GM21390 (cell line): ENCODE results near the gene CHI3L2.

Source experiments
- ATAC-seq: cut with Tn5 transposase; IDR thresholded peaks from one replicate; pipeline ENCODE4 v1.9.1; 2021; ENCODE audit not compliant: unreplicated experiment

The CHI3L2 gene

DNA sequence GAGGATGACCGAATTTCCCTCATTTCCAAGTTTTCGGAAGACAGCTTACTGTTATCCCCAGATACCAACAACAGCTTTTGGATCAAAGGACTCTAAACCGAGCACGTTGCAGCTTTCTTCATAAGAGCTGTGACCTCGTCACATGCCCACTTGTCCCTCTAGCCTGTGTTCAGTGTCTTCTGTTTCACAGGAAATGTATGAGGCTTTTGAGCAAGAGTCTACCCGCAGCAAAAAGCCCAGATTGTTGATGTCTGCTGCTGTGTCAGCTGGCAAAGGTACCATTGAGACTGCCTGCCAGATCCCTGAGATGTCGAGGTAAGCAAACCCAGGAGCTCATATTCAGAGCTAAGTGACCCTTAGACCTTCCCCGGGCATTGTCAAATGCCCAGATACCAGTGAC, 24.1 kb downstream of the CHI3L2 start:
- ATAC-seq: no peak

- no peak for ATAC-seq
Observed at GRCh38 chr1:111252786-111253185, 25.3 kb downstream of the CHI3L2 start.

GRCh38 chr1:111253876-111254275, 26.4 kb downstream of the CHI3L2 start:
- ATAC-seq: no peak

GRCh38 chr1:111256988-111257658, 29.6 kb downstream of the CHI3L2 start:
- ATAC-seq: no peak

- ATAC-seq: no peak
Observed at GRCh38 chr1:111267801-111268508, 40.4 kb downstream of the CHI3L2 start.

DNA sequence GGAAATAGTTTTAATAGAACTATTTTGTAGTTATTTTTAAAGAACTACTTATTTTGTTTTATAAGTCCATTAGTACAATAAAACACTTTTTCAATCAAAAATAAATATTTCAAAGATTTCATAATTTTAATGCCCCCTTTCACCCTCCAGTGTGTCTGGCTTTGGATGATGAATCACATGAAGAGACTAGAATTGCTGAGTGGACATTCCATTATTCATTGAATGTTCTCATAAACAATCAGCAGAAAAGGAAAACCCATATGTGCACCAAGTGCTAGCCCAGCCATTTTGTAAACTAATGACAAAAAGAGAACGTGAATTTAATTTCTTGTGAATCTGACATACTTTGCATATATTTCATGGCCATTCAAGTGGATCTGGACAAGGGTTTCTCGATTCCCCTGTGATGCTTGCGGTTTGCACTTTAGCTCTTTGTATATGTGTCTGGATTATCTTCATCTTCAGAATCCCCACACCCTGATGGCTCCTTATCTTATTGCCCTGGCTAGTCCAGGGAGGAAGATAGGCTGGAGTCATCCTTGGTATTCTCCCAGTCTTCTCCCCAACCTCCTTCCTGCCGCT, 42.4 kb downstream of the CHI3L2 start:
- no peak for ATAC-seq

DNA sequence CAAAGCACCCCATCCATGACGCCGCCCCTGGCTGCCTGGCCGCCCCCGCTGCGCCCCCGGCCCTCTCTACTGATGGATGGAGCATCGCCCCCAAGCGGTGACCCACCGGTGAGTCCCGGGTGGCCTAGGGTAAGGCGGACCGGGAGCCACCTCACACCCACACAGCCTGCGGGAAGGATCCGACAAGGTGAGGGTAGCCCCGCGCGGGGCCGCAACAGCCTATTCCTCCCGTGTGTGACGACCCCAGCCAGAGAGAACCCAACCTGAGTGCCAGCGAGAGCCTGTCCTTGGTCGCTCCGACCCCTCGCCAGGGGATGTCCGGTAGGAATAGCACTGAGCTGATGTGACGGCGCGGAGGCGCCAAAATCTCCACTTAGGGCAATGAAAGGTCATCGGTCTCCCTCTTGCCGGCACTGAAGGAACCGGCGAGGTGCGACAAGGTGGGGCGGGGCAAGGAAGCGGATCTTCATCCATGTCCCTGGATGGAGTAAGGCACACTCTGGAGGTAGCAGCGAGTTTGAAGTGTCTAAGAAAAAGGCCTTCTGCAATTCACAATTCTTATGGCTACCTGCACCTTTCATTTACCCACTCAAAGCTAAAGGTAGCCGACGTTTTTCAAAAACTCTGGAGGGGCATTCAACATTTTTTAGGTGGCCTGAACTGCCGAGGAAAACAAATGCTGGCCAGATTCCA, 43.4 kb downstream of the CHI3L2 start:
- no peak for ATAC-seq

GRCh38 chr1:111271464-111271801, 43.9 kb downstream of the CHI3L2 start:
- ATAC-seq: no peak

GRCh38 chr1:111272081-111272480, 44.6 kb downstream of the CHI3L2 start:
- no peak for ATAC-seq

DNA sequence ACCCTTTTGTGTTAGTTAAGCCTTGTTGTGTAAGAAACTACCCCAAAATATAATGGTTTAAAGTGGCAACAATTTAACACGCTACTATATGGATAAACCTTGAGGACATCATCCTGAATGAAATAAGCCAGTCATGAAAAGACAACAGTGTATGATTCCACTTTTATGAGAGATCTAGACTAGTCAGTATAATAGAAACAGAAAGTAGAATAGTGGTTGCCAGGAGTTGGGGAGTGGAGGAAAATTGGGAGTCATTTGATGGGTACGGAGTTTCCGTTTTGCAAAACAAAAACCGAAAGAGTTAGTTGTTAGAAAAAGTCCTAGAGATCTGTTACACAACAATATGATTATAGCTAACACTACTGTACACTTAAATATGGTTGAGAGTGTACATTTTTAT, 47.1 kb downstream of the CHI3L2 start:
- peak; percentile 31 for ATAC-seq

GRCh38 chr1:111275079-111275478, 47.6 kb downstream of the CHI3L2 start:
- ATAC-seq: peak; percentile 69

DNA sequence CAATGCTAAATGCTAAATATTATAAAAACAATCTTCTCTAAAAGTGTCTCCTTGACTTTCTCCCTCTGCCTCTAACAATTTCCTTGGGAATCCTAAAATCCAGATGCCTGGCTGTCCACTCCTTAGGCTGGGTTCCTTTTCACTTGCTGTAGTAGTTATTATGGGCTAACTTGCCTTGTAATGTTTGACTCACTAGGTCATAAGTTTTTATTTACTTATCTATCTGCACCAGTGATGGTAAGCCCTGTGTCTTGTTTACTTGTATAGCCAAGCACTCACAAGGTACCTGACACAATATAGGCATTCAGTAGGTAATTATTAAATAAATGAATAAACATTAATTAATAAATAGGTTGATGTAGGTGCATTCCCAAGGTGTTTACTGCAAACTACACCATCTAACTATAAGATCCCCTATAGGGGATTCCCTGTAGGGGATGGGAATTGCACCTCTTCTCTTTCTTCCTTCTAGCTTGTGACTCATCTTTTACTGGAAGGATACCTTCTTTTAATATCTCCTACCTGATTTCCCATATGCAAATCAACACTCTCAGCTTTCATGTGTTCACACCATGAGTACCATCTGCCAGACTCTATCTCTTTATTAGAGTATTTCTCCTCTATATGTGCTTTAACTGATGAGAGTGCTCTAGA, 48.4 kb downstream of the CHI3L2 start:
- ATAC-seq: no peak

- no peak for ATAC-seq
Observed at GRCh38 chr1:111279144-111279543, 51.6 kb downstream of the CHI3L2 start.

DNA sequence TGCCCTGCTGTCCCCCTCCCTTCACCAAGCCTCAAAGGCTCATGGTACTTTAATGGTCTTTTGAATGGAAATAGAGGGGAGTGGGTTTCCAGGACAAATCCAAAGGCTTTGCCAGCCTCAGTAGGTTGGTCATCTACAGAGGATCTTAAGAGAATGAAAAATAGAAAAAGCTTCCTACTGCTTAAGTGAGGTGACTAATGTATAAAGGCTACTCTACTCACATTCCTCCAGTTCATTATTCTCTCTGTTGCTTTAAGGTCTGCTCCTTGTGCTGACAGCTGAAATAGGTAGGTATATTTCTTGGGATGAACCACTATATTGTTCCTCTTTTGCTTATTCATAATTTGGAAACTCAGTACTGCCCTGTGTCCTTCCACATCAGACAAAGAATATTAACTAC, 52.8 kb downstream of the CHI3L2 start:
- no peak for ATAC-seq

- ATAC-seq: no peak
Observed at GRCh38 chr1:111281411-111281810, 53.9 kb downstream of the CHI3L2 start.

DNA sequence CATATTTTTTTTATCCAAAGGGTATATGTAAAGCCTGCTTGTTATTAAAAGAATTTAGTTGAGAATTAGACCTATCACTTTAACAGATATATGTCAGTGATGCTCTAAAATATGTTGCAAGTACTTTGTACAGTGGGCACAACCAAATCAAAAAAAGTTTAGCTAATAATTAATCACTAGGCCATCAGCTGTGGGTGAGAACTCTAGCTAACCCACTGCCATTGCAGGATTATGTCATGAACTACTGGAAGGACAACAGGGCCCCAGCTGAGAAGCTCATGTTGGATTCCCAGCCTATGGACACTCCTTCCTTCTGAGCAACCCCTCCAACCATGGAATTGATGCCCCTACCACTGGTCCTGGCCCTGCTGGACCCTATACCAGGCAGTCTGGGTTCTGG, 56.3 kb downstream of the CHI3L2 start:
- ATAC-seq: no peak

DNA sequence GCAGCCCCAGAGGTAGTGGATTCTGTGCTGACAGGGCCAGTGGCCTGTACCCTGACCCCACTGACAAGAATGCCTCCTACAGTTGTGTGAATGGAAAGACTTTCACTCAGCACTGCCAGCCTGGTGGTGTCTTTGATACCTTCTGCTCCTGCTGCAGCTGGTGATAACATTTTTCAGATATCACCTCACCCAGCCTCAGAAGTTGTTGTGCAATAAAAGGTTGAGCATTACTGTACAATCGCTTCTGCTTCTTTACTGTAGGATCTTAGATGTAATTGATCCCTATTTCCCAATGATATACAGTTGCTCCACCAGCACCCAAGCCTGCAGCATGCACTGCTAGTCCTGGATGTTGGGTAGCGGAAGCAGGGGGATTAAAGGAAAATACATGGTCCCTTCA, 58.4 kb downstream of the CHI3L2 start:
- ATAC-seq: no peak

- no peak for ATAC-seq
Observed at GRCh38 chr1:111286912-111287311, 59.4 kb downstream of the CHI3L2 start.

DNA sequence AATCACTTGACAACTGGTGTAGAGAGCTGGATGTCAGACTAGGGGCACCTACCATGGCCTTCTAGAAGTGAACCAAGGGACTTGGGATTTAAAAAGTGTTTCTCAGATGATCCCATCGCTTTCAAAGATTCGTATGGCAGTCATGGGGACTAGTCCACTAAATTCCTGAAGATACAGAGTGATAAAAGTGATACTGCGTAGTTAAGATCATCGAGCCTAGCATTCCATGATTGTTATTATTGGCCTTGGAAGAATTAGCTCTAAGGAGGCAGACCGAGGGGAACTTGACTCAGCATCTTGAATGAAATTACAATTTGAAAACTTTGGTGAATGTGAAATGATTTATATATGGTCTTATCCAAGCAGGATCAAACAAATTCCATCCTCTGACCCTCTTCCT, 61.9 kb downstream of the CHI3L2 start:
- ATAC-seq: no peak

DNA sequence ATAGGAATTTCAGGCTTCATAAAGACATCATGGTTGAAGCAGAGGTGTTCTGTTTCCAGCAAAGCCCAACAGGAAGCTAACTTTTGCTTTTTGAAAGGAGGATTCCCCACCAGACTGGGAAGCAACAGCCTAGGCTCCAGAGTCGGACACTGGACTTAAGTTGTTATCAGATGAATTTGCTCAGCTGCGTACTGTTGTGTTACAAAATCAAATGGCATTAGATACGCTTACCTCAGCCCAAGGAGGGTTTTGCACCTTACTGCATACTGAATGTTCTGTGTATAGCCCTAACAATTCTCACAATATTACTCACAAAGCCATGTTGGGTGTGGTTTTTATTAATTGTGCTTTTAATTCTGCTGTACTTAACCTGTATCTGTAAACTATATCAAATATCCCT, 62.6 kb downstream of the CHI3L2 start:
- ATAC-seq: no peak

DNA sequence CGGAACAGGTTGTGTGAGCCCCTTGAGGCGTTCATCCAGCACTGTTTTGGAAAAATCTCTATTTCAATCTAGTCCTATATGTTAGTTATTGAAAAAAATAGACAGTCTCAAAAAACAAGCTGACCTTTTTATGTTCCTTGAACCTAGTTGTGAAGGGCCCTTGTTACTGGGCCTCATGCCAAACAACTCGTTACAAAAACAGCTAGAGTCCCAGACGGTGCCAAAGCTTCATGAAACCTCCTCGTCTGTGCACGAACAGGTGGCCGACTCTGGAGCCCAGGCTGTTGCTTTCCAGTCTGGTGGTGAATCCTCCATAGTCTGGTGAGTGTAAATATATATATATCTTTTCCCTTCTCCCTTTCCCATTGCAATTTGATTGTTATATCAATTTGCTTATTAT, 63.1 kb downstream of the CHI3L2 start, which contains the start of gene CHIA:
Gene CHIA, plus strand, starts transcription at position 222 of the 400 bp plus-strand sequence. CDS start 19,617 bp downstream, outside the sequence.
- ATAC-seq: no peak
